ENCODE data around the gene DDB1. TPM values are rescaled to one million over a fixed set of nuclear protein-coding genes. Genes with fewer than 3 reads are reported as not detected.

Gene DDB1
- polyA plus RNA-seq, 1 donor from 2014 or later: 203 TPM

DNA sequence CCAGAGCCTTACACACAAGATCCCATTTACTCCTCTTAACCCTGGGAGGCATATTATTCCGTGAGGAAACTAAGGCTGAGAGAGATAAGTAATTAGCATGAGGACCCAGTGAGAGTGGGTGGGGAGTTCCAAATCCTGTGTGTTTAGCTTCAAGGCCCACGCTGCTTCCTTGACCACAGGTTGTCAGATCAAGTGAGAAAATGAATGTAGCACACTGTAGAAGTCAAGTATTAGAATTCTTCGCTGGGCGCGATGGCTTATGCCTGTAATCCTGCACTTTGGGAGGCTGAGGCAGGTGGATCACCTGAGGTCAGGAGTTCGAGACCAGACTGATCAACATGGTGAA, 25.0 kb upstream of the DDB1 start:
- H3K36me3 ChIP-seq (ENCODE audit: insufficient read depth, low read length): no peaks in the 10 kb centered on the region
- no peak overlapping the region for H3K9ac ChIP-seq (ENCODE audit: low read length)
- no peaks in the 10 kb centered on the region for H3K9me3 ChIP-seq (ENCODE audit: low read length)
- no peak overlapping the region for H3K27ac ChIP-seq (ENCODE audit: low read length)
- TF ChIP-seq, protein P1, sequence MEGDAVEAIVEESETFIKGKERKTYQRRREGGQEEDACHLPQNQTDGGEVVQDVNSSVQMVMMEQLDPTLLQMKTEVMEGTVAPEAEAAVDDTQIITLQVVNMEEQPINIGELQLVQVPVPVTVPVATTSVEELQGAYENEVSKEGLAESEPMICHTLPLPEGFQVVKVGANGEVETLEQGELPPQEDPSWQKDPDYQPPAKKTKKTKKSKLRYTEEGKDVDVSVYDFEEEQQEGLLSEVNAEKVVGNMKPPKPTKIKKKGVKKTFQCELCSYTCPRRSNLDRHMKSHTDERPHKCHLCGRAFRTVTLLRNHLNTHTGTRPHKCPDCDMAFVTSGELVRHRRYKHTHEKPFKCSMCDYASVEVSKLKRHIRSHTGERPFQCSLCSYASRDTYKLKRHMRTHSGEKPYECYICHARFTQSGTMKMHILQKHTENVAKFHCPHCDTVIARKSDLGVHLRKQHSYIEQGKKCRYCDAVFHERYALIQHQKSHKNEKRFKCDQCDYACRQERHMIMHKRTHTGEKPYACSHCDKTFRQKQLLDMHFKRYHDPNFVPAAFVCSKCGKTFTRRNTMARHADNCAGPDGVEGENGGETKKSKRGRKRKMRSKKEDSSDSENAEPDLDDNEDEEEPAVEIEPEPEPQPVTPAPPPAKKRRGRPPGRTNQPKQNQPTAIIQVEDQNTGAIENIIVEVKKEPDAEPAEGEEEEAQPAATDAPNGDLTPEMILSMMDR (IDR thresholded peaks at IDR 0.05; ENCODE audit: poor library complexity, severe bottlenecking): no peak
- TF ChIP-seq MXI1 (conservative IDR thresholded peaks at IDR 0.05; ENCODE audit: poor library complexity, severe bottlenecking): no peak
- TF ChIP-seq TAF1 (IDR thresholded peaks at IDR 0.05; ENCODE audit: low read depth): no peak
- no peak for TF ChIP-seq EP300 (conservative IDR thresholded peaks at IDR 0.05; ENCODE audit: poor library complexity, severe bottlenecking)
- no peak for TF ChIP-seq POLR2AphosphoS5 (IDR thresholded peaks at IDR 0.05)
- TF ChIP-seq RAD21 (conservative IDR thresholded peaks at IDR 0.05): no peak
- no peak for TF ChIP-seq REST (IDR thresholded peaks at IDR 0.05; ENCODE audit: borderline replicate concordance)
- no peak for TF ChIP-seq SMC3 (conservative IDR thresholded peaks at IDR 0.05; ENCODE audit: poor library complexity)
- no peak for TF ChIP-seq EZH2 (IDR thresholded peaks at IDR 0.05; ENCODE audit: borderline replicate concordance, insufficient read depth, low read length, poor library complexity, severe bottlenecking)
- H3K27me3 ChIP-seq (ENCODE audit: insufficient read depth, low read depth, low read length): no peaks in the 10 kb centered on the region
- no peaks in the 10 kb centered on the region for H3F3A ChIP-seq (ENCODE audit: insufficient read depth, low read length, poor library complexity, severe bottlenecking)
- no peak overlapping the region for H3K4me3 ChIP-seq (ENCODE audit: low read length)
- no peak overlapping the region for H3K4me2 ChIP-seq (ENCODE audit: low read length)
- no peak overlapping the region for H2AFZ ChIP-seq (ENCODE audit: low read depth, low read length)
- no peaks in the 10 kb centered on the region for H3K9me2 ChIP-seq (ENCODE audit: insufficient read depth, low read length)
- peaks cover 14% of the 10 kb centered on the region for H3K79me2 ChIP-seq (replicated peaks; ENCODE audit: insufficient read depth, low read length)
- no peaks in the 10 kb centered on the region for H4K20me1 ChIP-seq (ENCODE audit: insufficient read depth)

GRCh38 chr11:61357233-61357893, 24.5 kb upstream of the DDB1 start:
- no peaks in the 10 kb centered on the region for H3K36me3 ChIP-seq (ENCODE audit: insufficient read depth, low read length)
- H3K79me2 ChIP-seq (replicated peaks; ENCODE audit: insufficient read depth, low read length): peaks cover 9% of the 10 kb centered on the region
- H2AFZ ChIP-seq (ENCODE audit: low read depth, low read length): no peak overlapping the region
- H3K9ac ChIP-seq (ENCODE audit: low read length): no peak overlapping the region
- H4K20me1 ChIP-seq (ENCODE audit: insufficient read depth): no peaks in the 10 kb centered on the region
- TF ChIP-seq SMC3 (conservative IDR thresholded peaks at IDR 0.05; ENCODE audit: poor library complexity): no peak
- TF ChIP-seq, protein P1 (IDR thresholded peaks at IDR 0.05; ENCODE audit: poor library complexity, severe bottlenecking): no peak
- TF ChIP-seq TAF1 (IDR thresholded peaks at IDR 0.05; ENCODE audit: low read depth): no peak
- no peak for TF ChIP-seq EP300 (conservative IDR thresholded peaks at IDR 0.05; ENCODE audit: poor library complexity, severe bottlenecking)
- TF ChIP-seq MXI1 (conservative IDR thresholded peaks at IDR 0.05; ENCODE audit: poor library complexity, severe bottlenecking): no peak
- TF ChIP-seq RAD21 (conservative IDR thresholded peaks at IDR 0.05): no peak
- no peak for TF ChIP-seq EZH2 (IDR thresholded peaks at IDR 0.05; ENCODE audit: borderline replicate concordance, insufficient read depth, low read length, poor library complexity, severe bottlenecking)
- no peak overlapping the region for H3K4me3 ChIP-seq (ENCODE audit: low read length)
- no peaks in the 10 kb centered on the region for H3K9me2 ChIP-seq (ENCODE audit: insufficient read depth, low read length)
- no peaks in the 10 kb centered on the region for H3K27me3 ChIP-seq (ENCODE audit: insufficient read depth, low read depth, low read length)
- no peaks in the 10 kb centered on the region for H3K9me3 ChIP-seq (ENCODE audit: low read length)
- H3F3A ChIP-seq (ENCODE audit: insufficient read depth, low read length, poor library complexity, severe bottlenecking): no peaks in the 10 kb centered on the region
- H3K4me2 ChIP-seq (ENCODE audit: low read length): no peak overlapping the region
- H3K27ac ChIP-seq (ENCODE audit: low read length): no peak overlapping the region

All from neural cell (in vitro differentiated cells).